ENCODE results near the gene UBE2C.

UBE2C gene

GRCh38 chr20:45833883-45834796 is 21.7 kb downstream of the UBE2C start:
- DNase-seq: peak; percentile 83

DNA sequence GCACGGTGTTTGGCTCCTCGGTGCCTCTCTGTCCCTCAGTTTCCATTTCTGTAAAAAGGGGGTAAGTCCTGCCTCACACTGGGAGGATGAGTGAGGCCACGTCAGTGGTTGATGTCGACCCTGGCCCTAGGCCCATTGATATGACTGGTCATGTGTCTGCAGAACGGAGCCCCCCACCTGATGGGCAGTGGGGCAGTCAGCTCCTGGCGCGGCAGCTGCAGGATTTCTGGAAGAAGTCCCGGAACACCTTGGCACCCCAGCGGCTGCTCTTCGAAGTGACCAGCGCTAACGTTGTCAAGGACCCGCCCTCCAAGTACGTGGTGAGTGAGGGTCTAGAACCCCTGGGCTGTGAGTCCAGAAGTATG is 22.3 kb downstream of the UBE2C start:
- DNase-seq: no peak

DNA sequence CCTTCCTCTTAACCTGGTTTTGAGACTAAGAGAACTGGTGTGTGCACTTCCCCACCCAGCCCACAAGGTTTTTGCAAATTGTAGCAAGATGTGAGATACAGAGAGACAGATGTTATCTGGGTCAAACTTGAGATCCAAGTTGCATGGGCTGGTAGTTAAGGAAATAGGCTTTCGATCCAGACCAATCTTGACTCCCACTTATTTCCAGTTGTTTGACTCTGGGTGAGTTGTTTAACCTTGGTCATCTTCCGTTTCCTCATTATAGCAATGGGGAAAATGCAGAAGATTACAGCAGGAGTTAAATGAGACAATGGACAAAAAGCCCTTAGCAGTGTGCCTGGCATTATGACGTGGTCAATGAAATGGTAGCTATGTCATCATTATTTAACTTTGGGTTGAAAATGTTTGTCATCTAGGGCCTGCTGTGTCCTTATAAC is 22.9 kb downstream of the UBE2C start:
- no peak for DNase-seq

DNA sequence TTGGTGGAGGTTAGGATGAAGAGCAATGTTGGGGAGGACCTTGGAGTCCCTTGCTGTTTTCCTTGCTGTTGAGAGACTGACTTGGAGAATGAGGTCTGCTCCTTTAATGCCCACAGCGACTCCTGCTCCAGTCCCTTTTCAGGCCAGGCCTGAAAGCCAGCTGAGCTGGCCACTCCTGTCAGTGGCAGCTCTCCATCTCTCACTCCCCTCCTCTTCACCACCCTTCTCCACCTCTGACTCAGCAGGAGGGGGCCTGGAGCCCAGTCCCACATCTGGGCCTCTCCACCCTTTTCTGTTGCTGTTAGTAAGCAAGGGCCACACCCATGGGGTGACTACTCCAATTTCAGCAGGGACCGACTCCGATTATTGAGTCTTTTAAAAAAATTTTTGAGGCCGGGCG is 23.4 kb downstream of the UBE2C start:
- no peak for DNase-seq

DNA sequence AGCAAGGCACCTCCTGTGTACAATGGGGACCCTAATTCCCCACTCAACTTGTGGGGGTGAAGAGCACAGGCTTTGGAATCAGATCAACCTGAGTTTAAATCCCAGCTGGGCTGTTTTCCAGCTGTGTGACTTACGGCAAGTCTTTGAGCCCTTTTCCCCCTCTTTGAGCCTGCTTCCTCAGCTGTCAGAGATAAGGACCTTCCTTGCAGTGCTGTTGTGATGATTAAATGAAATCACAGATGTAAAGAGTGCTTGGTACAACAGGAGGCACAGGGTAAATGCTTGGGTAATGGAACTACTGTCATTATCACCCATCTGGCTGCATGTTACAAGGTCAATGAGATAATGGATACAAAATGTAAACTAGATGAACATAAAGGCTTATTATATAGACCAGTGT is 24.4 kb downstream of the UBE2C start:
- DNase-seq: no peak

DNA sequence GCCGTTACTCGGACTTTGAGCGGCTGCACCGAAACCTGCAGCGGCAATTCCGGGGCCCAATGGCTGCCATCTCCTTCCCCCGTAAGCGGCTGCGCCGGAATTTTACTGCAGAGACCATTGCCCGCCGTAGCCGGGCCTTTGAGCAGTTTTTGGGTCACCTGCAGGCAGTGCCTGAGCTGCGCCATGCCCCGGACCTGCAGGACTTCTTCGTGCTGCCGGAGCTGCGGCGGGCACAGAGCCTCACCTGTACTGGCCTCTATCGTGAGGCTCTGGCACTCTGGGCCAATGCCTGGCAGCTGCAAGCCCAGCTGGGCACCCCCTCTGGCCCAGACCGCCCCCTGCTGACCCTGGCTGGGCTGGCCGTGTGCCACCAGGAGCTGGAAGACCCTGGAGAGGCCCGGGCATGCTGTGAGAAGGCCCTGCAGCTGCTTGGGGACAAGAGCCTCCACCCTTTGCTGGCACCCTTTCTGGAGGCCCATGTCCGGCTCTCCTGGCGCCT is 28.3 kb downstream of the UBE2C start:
- DNase-seq: no peak

GRCh38 chr20:45841407-45842129 is 29.1 kb downstream of the UBE2C start:
- no peak for DNase-seq

DNA sequence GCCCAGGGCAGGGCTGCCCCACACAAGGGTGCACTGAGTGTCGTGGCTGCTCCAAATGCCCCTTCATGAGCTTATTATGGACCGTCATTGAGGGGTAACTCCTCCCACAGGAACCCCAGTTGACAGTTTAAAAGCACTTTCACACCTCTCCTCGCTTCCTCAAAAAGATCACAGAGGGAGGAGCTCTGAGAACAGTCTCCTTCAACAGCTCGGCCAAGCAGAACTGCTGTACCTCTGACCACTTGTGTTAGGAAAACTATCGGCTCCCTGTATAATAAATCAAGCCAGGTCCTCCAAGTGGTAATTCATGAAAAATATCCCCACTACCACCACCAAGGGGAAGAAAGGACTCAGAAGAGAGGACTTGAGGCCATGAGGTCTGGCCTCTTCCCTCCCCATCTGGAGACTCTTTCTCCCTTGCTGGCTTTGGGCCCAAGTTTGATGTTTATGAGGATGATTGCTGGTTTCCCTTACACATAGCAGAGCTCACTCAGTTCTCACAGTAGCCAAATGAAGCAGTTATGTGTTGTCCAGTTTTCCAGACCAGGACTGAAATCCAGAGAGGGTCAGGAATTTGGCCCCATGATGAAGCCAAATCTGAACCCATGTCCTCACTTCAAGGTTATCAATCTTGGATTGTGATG is 29.8 kb downstream of the UBE2C start:
- DNase-seq: no peak

- no peak for DNase-seq
Measured at GRCh38 chr20:45843506-45843905, 31.1 kb downstream of the UBE2C start.

DNA sequence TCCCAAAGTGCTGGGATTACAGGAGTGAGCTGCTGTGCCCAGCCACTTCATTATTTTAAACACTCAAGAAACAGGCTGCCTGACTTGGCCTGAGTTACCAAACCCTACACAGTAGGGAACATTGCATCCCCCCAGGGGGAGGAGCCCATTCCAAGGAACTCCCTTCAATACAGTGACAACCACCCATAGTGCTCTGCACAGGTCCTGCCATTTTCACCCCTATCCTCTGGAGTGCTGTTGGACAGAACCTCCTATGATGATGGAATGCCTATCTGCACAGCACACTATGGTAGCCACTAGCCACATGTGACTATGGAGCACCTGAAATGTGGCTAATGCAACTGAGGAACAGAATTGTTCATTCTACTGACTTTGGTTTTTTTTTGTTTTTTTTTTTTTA is 33.0 kb downstream of the UBE2C start:
- no peak for DNase-seq

GRCh38 chr20:45848421-45848820 is 36.0 kb downstream of the UBE2C start:
- DNase-seq: no peak

DNA sequence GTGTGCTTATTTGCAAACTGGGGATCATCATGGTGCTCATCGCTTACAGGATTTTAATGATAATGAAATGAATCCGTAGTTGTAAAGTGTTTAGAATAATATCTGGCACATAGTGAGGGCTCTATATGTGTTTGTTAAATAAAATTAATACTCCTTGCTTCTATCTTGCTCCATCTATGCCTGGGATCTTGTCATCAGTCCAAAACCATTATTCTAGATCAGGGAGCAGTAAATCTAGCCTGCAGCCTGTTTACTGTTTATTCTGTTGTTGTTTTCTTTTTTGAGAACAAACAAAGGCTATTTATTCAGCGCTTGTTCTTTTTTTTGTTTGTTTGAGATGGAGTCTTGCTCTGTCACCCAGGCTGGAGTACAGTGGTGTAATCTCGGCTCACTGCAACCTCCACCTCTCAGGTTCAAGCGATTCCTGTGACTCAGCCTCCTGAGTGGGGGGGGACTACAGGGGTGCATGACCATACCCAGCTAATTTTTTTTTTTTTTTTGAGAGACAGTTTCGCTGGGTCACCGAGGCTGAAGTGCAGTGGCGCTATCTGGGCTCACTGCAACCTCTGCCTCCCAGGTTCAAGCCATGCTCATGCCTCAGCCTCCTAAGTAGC is 36.6 kb downstream of the UBE2C start:
- no peak for DNase-seq

GRCh38 chr20:45850238-45850637 is 37.8 kb downstream of the UBE2C start:
- DNase-seq: no peak

- DNase-seq: no peak
Measured at GRCh38 chr20:45850926-45851325, 38.5 kb downstream of the UBE2C start.

DNA sequence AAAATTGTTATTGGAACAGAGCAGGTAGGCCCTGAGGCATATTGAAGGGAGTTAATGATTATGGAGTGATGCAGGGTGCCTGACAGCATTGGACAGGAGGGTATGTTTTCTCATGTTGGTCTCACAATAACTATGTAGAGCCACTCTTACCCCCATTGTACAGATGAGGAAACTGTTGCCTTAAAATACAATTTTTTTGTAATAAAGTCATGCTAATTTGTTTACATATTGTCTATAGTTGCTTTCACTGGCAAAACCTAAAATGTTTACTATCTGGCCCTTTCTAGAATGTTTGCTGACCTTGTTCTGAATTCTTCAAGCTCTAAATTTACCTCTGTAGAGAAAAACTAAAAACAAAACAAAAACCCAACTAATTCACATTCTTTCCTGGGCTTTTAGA is 39.1 kb downstream of the UBE2C start:
- DNase-seq: no peak

GRCh38 chr20:45852326-45852725 is 39.9 kb downstream of the UBE2C start:
- no peak for DNase-seq

- no peak for DNase-seq
Measured at GRCh38 chr20:45853484-45853883, 41.0 kb downstream of the UBE2C start.

- peak; percentile 100 for DNase-seq
Measured at GRCh38 chr20:45857114-45857881, 44.9 kb downstream of the UBE2C start, which contains the start of the genes ACOT8 and ZSWIM3. Gene ACOT8 (minus strand): TSS chr20:45857392. CDS start chr20:45857315, 77 bp downstream. Gene ZSWIM3 (plus strand): TSS chr20:45857614. CDS start chr20:45857826, 212 bp downstream.

- DNase-seq: peak; percentile 81
Measured at GRCh38 chr20:45857882-45858216, 45.4 kb downstream of the UBE2C start.

GRCh38 chr20:45859916-45860315 is 47.5 kb downstream of the UBE2C start:
- DNase-seq: no peak

GRCh38 chr20:45860560-45861220 is 48.2 kb downstream of the UBE2C start:
- DNase-seq: peak; percentile 50
